Loucy (cell line): Measurements from ENCODE around the gene TCEANC.

ENCODE experiments used
- H2AFZ ChIP-seq: fragments of 200-600 bp; sonication (generic); 2 replicates; pipeline ENCODE4 v1.6.0; 2016; ENCODE audit warnings: antibody characterized with exemption, mild to moderate bottlenecking, low read length, moderate library complexity
- H3F3A ChIP-seq: fragments of 200-600 bp; 2 replicates; pipeline ENCODE4 v1.6.0; 2016; ENCODE audit warnings: antibody characterized with exemption, low read depth, mild to moderate bottlenecking
- H3K27me3 ChIP-seq: fragments of 200-600 bp; sonication (generic); 2 replicates; pipeline ENCODE4 v1.6.1; 2014; ENCODE audit warnings: low read length, mild to moderate bottlenecking; ENCODE audit not compliant: insufficient read depth, poor library complexity, severe bottlenecking
- H3K36me3 ChIP-seq: fragments of 200-600 bp; sonication (generic); 2 replicates; pipeline ENCODE4 v1.6.1; 2016; ENCODE audit warnings: low read length; ENCODE audit not compliant: insufficient read depth
- H3K4me1 ChIP-seq: fragments of 200-600 bp; sonication (generic); 2 replicates; pipeline ENCODE4 v1.5.1; 2014; ENCODE audit warnings: low read length, mild to moderate bottlenecking; ENCODE audit not compliant: insufficient read depth, poor library complexity, severe bottlenecking
- H3K4me2 ChIP-seq: fragments of 200-600 bp; sonication (generic); 2 replicates; pipeline ENCODE4 v1.6.0; 2014; ENCODE audit warnings: antibody characterized with exemption, low read length, low read depth, mild to moderate bottlenecking; ENCODE audit not compliant: poor library complexity, severe bottlenecking
- H3K4me3 ChIP-seq: fragments of 200-600 bp; sonication (generic); 2 replicates; pipeline ENCODE4 v1.5.1; 2014; ENCODE audit warnings: low read length, mild to moderate bottlenecking, mixed read lengths; ENCODE audit not compliant: poor library complexity, severe bottlenecking
- H3K79me2 ChIP-seq: fragments of 200-600 bp; sonication (generic); 2 replicates; pipeline ENCODE4 v1.6.1; 2014; ENCODE audit warnings: low read length; ENCODE audit not compliant: insufficient read depth
- H3K9ac ChIP-seq: fragments of 200-600 bp; sonication (generic); 2 replicates; pipeline ENCODE4 v1.6.0; 2014; ENCODE audit warnings: mild to moderate bottlenecking, low read depth, low read length, moderate library complexity; ENCODE audit not compliant: poor library complexity, severe bottlenecking
- H3K9me2 ChIP-seq: fragments of 200-600 bp; sonication (generic); replicated peaks from 2 replicates; pipeline ENCODE4 v1.6.1; 2016; ENCODE audit warnings: low read depth, low read length, mixed read lengths
- H3K9me3 ChIP-seq: fragments of 200-600 bp; sonication (generic); 2 replicates; pipeline ENCODE4 v1.6.1; 2014; ENCODE audit warnings: mild to moderate bottlenecking, antibody characterized with exemption, low read length, low read depth; ENCODE audit not compliant: insufficient read depth
- H4K20me1 ChIP-seq: fragments of 200-600 bp; sonication (generic); 2 replicates; pipeline ENCODE4 v1.6.0; 2014; ENCODE audit warnings: antibody characterized with exemption, low read length, mild to moderate bottlenecking; ENCODE audit not compliant: insufficient read depth, poor library complexity, severe bottlenecking
- EZH2phosphoT487 ChIP-seq: fragments of 200-600 bp; IDR thresholded peaks from 2 replicates; pipeline ENCODE4 v1.6.1; 2018; ENCODE audit warnings: antibody characterized with exemption, mild to moderate bottlenecking, moderate library complexity, borderline replicate concordance
- TF ChIP-seq, protein P1 (sequence below): fragments of 200-600 bp; sonication (generic); conservative IDR thresholded peaks from 2 replicates; pipeline ENCODE4 v1.5.1; 2014; ENCODE audit warnings: mild to moderate bottlenecking, antibody characterized with exemption, low read length

The TCEANC gene

DNA sequence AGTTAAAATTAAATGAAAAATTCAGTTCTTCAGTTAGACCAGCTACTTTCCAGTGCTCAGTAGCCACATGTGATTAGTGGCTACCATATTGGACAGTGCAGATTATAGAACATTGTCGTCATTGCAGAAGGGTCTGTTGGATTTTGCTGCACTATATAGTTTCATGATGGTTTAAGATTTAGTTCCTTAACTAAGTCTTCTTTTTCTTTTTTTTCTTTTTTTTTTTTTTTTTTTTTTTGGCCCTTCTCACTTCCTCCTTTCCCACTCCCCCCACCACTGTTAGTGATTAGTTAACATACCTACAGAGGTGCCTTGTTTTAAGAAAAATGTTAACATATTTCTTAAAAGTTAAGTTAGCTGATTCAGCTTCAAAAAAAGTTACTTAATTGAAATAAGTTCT is 45.0 kb downstream of the TCEANC start:
- Histone ChIP-seq H3K9me2 (no peaks in the 10 kb centered on the region), H2AFZ (no peak overlapping the region), H3K4me2 (peak overlapping the region; percentile 24), H3F3A (no peaks in the 10 kb centered on the region), H4K20me1 (peaks cover 36% of the 10 kb centered on the region), H3K27me3 (no peaks in the 10 kb centered on the region), H3K9me3 (no peaks in the 10 kb centered on the region), H3K4me3 (no peak overlapping the region), H3K9ac (no peak overlapping the region), H3K79me2 (peaks cover 96% of the 10 kb centered on the region), H3K4me1 (peaks cover 42% of the 10 kb centered on the region), H3K36me3 (no peaks in the 10 kb centered on the region)
- TF ChIP-seq, protein P1, sequence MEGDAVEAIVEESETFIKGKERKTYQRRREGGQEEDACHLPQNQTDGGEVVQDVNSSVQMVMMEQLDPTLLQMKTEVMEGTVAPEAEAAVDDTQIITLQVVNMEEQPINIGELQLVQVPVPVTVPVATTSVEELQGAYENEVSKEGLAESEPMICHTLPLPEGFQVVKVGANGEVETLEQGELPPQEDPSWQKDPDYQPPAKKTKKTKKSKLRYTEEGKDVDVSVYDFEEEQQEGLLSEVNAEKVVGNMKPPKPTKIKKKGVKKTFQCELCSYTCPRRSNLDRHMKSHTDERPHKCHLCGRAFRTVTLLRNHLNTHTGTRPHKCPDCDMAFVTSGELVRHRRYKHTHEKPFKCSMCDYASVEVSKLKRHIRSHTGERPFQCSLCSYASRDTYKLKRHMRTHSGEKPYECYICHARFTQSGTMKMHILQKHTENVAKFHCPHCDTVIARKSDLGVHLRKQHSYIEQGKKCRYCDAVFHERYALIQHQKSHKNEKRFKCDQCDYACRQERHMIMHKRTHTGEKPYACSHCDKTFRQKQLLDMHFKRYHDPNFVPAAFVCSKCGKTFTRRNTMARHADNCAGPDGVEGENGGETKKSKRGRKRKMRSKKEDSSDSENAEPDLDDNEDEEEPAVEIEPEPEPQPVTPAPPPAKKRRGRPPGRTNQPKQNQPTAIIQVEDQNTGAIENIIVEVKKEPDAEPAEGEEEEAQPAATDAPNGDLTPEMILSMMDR: no peak
- no peak for TF ChIP-seq EZH2phosphoT487

DNA sequence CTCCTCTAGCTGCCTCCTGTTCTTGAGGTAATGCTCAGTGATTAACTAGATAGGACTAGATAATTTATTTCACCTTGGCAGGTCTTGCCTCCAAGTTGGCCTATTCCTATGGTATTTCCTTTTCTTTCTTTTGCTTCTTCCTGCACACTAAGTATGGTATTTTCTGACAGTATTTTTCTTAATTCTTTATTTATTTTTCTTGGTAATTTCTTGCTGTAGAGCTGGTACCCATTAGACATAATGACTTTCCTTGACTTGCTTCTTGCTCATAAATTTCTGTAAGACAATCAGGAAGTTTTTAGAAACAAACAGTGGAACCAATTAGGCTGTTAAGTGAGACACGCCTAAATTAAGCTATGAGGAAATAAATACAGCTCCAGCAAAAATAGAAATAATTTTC is 45.5 kb downstream of the TCEANC start:
- H3K4me1 ChIP-seq: peaks cover 40% of the 10 kb centered on the region
- TF ChIP-seq, protein P1: no peak
- no peak for TF ChIP-seq EZH2phosphoT487
- no peak overlapping the region for H2AFZ ChIP-seq
- H3K9me3 ChIP-seq: no peaks in the 10 kb centered on the region
- no peaks in the 10 kb centered on the region for H3F3A ChIP-seq
- peak overlapping the region; percentile 24 for H3K4me2 ChIP-seq
- no peaks in the 10 kb centered on the region for H3K27me3 ChIP-seq
- no peaks in the 10 kb centered on the region for H3K36me3 ChIP-seq
- H3K79me2 ChIP-seq: peaks cover 95% of the 10 kb centered on the region
- no peak overlapping the region for H3K9ac ChIP-seq
- no peaks in the 10 kb centered on the region for H3K9me2 ChIP-seq
- H4K20me1 ChIP-seq: peaks cover 32% of the 10 kb centered on the region
- no peak overlapping the region for H3K4me3 ChIP-seq

DNA sequence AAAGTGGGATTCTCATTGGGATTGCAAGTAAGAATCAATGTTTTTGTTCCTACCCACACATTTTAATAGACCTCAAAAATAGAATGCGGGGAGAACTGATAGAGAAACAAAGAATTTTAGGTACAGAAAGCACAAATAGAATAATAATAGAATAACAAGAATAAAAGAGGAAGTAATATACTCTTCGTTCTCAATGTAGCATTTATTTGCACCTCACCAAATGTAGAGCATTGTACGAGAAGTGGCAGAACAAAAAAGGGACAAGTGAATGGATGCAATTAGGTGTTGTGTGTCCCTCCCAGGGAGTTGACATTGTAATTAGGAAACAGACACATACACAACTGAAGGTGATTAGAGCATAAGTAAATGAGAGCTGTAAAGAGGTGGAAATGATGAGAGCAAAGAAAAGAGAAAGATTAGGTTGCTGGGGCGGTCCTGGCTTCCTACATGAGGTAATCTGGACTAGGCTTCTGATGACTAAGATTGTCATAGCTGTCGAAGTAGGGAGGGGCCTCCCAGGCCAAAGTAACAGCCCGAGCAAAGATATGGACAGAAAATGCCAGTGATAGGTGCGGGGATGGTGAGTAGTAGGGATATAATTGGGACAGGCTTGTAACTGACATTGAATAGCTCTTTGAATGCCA is 46.4 kb downstream of the TCEANC start:
- Histone ChIP-seq H3K27me3 (no peaks in the 10 kb centered on the region), H4K20me1 (peaks cover 30% of the 10 kb centered on the region), H3K36me3 (no peaks in the 10 kb centered on the region; the same call in 1 of the 2 replicates), H3K4me3 (no peak overlapping the region), H3K9ac (no peak overlapping the region), H3F3A (no peaks in the 10 kb centered on the region), H3K9me2 (no peaks in the 10 kb centered on the region), H3K79me2 (peaks cover 93% of the 10 kb centered on the region), H2AFZ (no peak overlapping the region), H3K9me3 (no peaks in the 10 kb centered on the region), H3K4me1 (peaks cover 31% of the 10 kb centered on the region), H3K4me2 (no peak overlapping the region)
- TF ChIP-seq EZH2phosphoT487: no peak
- TF ChIP-seq, protein P1: no peak
